Cardiac fibroblast (primary cell): ENCODE results near the gene SPSB3.

Experiments
- DNase-seq, 2 donors: peaks; one replicate each; pipeline versions ENCODE4 v3.0.0 to v3.0.0-alpha.2; 2010; ENCODE audit warnings: low read depth in 2 of 2
- H3K4me3 ChIP-seq, 2 donors: replicated peaks in 1 of 2; 1 replicate in 1 of 2; 2 replicates in 1 of 2; pipeline ENCODE4 v1.5.1; 2011; ENCODE audit warnings: low read depth in 2 of 2, low read length in 2 of 2, mild to moderate bottlenecking in 2 of 2, moderate library complexity in 1 of 2
- CTCF ChIP-seq: IDR thresholded peaks from one replicate; pipeline ENCODE4 v1.5.1; 2011; ENCODE audit warnings: low read depth, mild to moderate bottlenecking, low read length, inconsistent platforms

Gene SPSB3

GRCh38 chr16:1788708-1789100 lies 6.3 kb upstream of the SPSB3 start:
- no peak for TF ChIP-seq CTCF
- DNase-seq: no peak
- no peak overlapping the region for H3K4me3 ChIP-seq

DNA sequence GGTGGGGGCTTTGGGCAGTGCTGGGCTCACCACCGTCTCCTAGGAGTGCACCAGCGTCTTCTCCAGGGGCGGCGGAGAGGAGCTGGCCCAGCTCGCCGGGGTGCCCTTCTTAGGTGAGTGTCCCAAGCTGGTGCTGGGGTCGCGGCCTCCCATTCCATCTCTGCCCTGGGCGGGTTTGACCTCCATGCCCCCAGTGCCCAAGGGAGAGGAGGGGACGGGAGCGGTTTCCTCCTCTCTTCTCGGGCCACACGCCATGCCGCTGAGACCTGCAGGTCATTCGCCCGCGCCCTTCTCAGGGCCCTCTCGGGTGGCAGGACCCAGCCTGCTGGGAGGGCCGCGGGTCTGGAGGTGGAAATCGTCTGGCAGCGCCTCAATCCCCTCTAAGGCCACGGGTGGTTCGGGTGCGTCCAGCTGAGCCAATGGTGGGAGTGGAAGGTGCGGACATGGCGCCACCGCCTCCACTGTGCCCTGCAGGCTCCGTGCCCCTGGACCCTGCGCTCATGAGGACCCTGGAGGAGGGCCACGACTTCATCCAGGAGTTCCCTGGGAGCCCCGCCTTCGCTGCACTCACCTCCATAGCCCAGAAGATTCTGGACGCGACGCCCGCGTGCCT lies 5.8 kb upstream of the SPSB3 start:
- no peak for TF ChIP-seq CTCF
- no peak for DNase-seq

DNA sequence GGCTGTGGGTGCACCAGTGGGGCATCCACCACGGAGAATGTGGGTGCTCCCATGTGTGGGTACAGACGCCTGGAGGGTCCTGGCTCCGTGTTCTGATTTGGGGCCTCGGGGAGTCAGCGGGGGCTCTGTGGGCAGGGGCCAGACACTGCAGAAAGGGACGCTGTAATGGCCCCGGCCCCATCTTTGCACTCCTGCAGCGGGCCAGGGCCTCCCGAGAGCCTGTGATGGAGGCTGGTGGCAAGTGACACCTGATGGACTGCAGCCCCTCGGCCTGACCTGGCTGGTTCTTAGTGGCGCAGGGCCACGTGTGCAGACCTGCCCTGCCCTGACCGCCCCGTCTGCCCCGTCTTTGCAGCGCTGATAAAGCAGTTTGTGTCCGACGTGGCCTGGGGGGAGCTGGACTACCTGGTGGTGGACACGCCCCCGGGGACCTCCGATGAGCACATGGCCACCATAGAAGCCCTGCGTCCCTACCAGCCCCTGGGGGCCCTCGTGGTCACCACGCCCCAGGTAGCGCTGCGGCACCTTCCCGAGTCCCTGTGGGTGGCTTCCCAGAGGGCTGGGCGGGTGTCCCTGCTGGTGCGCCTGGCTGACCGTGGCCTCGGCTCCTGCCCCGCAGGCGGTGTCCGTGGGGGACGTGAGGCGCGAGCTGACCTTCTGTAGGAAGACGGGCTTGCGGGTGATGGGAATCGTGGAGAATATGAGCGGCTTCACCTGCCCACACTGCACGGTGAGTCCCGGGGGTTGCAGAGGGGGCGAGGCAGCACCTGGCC lies 5.1 kb upstream of the SPSB3 start:
- no peak for DNase-seq
- no peak overlapping the region for H3K4me3 ChIP-seq
- no peak for TF ChIP-seq CTCF

More for the DNA sequence above, 5.8 kb upstream of the SPSB3 start:
- no peak overlapping the region for H3K4me3 ChIP-seq

DNA sequence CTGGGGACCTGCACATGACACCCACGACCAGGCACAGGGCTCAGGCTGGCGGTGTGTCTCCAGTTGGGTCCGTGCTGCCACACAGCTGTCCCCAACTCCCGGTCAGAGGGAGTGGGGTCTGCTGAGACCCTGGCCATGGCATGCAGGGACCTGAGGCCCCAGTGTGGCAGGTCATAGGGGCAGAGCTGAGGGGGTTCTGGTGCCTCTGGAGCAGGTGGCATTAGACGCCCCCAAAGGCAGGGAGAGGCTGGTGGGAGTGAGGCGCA lies 4.6 kb upstream of the SPSB3 start:
- H3K4me3 ChIP-seq: no peak overlapping the region
- no peak for TF ChIP-seq CTCF
- no peak for DNase-seq

GRCh38 chr16:1786242-1787055 lies 4.1 kb upstream of the SPSB3 start:
- H3K4me3 ChIP-seq: no peak overlapping the region
- DNase-seq: no peak
- TF ChIP-seq CTCF: no peak

- DNase-seq: no peak
- TF ChIP-seq CTCF: no peak
- H3K4me3 ChIP-seq: no peak overlapping the region
Measured at GRCh38 chr16:1785846-1786170, 3.4 kb upstream of the SPSB3 start.
